Hippocampal formation (tissue), 2 donors: ENCODE data around the gene BACH2.
"Not testable (repeated sequence)": the region's sequence is repeated elsewhere in the genome, so short reads cannot be mapped to it uniquely, and the experiment has no call there.

Experiments
- DNase-seq, 2 donors: peaks; one replicate each; lab custom pipeline; 2025; lab: John Stamatoyannopoulos, UW

The BACH2 gene

DNA sequence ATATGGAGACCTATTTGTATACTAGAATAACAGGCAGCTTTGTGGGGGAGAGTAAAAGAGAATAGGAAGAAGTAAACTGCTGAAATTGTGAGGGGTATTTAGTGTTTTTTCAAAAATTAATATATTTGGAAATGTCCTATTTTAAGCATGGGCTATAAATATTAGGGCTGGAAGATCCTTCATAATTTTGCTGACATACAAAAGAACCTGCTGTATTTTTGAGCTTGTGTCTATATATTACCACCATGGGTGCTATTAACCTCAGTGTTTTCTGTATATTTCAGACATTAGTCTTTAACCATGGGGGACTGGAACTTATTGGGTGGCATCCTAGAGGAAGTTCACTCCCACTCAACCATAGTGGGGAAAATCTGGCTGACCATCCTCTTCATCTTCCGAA lies 402.5 kb downstream of the BACH2 start, which contains the start of gene GJA10:
GJA10 (plus strand) TSS at position 301 of the 400 bp plus-strand sequence; CDS start at position 301, 0 bp downstream.
- no peak for DNase-seq

DNA sequence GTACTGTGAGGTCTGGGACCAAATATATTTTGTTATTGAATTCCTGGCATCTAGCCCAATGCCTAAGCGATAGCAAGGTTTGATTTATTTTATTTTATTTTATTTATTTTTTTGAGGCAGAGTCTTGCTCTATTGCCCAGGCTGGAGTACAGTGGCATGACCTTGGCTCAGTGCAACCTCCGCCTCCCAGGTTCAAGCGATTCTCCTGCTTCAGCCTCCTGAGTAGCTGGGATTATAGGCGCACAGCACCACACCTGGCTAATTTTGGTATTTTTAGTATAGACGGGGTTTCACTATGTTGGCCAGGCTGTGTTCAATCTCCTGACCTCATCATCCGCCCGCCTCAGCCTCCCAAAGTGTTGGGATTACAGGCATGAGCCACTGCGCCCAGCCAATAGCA lies 404.1 kb downstream of the BACH2 start:
- DNase-seq, result not testable (repeated sequence)

DNA sequence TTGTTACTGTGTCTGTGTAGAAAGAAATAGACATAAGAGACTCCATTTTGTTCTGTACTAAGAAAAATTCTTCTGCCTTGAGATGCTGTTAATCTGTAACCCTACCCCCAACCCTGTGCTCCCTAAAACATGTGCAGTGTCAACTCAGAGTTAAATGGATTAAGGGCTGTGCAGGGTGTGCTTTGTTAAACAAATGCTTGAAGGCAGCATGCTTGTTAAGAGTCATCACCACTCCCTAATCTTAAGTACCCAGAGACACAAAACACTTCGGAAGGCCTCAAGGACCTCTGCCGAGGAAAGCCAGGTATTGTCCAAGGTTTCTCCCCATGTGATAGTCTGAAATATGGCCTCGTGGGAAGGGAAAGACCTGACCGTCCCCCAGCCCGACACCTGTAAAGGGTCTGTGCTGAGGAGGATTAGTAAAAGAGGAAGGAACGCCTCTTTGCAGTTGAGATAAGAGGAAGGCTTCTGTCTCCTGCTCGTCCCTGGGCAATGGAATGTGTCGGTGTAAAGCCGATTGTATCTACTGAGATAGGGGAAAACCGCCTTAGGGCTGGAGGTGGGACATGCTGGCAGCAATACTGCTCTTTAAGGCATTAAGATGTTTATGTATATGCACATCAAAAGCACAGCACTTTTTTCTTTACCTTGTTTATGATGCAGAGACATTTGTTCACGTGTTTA lies 405.7 kb downstream of the BACH2 start:
- not testable (repeated sequence) for DNase-seq

DNA sequence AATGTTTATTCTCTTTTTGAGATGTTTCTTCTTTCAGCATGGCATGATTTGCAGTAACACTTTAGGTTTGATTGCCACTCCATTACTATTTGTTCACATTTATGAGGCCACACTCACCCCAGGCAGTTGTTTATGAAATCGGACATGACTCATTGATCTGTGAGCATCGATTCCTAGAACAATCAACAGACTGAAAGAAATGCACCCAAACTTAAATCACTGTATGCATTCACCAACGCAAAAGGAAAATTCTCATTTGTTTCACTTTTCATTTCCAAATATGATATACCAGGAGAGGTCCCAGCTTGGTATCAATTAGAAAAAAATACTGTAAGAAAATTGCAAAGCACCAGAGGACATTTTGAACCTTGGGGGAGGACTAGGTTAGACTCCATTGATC lies 407.8 kb downstream of the BACH2 start:
- DNase-seq, result no peak

DNA sequence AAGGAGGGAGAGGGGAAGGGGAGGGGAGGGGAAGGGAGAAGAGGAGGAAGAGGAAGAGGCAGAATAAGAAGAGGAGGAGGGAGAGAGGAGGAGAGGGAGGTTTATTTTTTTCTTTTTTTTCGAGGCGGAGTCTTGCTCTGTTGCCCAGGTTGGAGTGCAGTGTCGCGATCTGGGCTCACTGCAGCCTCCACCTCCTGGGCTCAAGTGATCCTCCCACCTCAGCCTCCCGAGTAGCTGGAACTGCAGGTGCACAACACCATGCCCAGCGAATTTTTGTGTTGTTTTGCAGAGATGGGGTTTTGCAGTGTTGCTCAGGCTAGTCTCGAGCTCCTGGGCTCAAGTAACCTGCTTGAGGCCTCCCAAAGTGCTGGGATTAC lies 408.5 kb downstream of the BACH2 start:
- DNase-seq, result no peak

DNA sequence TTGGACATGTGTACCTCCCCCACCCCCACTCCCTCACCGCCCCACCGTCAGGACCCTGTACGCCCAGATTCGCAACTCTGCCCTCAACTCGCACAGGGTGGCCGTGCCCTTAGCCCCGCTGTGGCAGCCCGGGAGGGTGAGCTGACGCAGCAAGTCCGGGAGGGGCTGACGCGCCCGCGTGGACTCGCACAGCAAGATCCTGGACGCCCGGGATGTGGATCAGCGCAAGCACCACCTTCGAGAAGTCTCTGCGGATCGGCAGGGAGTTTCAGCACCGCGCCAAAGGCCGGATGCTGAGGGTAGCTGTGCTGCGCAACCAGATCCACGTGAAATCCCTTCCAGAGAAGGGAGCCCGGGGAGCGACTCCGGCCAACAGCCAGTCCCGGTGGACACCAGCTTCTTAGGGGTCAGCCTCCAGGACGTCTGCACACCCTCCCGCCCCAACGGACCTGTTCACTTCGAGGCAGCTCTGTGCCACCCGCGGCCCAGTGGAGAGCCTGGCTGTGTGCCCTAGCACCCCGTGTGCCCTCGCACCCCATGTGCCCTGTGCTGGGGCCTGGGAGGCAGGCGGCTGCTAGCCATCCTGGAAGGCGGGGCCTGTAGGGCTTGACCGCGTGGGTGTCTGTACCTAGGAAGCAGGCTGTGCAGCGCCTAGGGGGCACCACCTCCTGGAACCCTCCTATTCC lies 409.0 kb downstream of the BACH2 start:
- no peak for DNase-seq

DNA sequence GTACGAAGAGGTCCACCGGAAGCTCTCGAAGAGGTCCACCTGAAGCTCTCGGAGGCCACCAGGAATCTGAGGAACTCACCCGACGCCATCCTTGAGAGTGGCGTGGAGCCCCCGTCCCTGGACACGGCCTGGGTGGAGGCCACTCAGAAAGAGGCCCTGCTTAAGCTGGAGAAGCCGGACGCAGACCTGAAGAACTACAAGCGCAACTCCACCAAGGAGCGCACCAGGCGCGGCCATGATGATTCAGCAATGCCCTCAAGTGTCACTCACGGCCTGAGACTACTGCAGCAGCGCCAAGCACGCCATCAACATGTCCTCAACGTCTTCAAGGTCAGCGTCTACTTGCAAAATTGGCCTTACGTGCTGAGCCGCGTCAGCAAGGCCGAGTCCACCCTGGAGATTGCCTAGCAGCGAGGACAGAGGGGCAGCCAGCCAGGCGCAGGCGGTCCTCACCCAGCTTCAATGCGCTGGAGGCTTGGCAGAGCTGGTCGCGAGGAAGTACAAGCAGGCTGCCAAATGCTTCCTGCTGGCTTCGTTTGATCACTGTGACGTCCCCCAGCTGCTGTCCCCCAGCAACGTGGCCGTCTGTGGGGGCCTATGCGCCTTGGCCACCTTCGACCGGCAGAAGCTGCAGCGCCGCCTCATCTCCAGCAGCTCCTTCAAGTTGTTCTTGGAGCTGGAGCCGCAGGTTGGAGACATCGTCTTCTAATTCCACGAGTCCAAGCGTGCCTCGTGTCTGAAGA lies 410.1 kb downstream of the BACH2 start:
- no peak for DNase-seq
